DOHH2 (cell line): ENCODE measurements around the gene GAB1.

Experiments
- CTCF ChIP-seq: fragments of 200-600 bp; sonication (generic); IDR thresholded peaks from one replicate; pipeline ENCODE4 v1.5.1; 2014; ENCODE audit warnings: antibody characterized with exemption, mild to moderate bottlenecking, low read depth, low read length; ENCODE audit not compliant: poor library complexity, severe bottlenecking
- EZH2phosphoT487 ChIP-seq: fragments of 200-600 bp; sonication (generic); IDR thresholded peaks from 2 replicates; pipeline ENCODE4 v1.6.1; 2017; ENCODE audit warnings: borderline replicate concordance, mild to moderate bottlenecking, antibody characterized with exemption, low read length, moderate library complexity, mixed read lengths

- TF ChIP-seq CTCF (no peak), EZH2phosphoT487 (no peak)
Measured at GRCh38 chr4:143506031-143506430, 169.4 kb downstream of the GAB1 start.
